Measurements from ENCODE around the gene MAK. TPM values are rescaled to one million over a fixed set of nuclear protein-coding genes. Genes with fewer than 3 reads are reported as not detected.
"Not testable (repeated sequence)": the region's sequence is repeated elsewhere in the genome, so short reads cannot be mapped to it uniquely, and the experiment has no call there.

Gene MAK
- total RNA-seq, 2 donors from 2014 or later, result 0.18 to 0.35 TPM

- Mint-ChIP-seq H3K4me3 (no peak overlapping the region), H3K27ac (no peak overlapping the region), H3K4me1 (no peaks in the 10 kb centered on the region), H3K9me3 (no peaks in the 10 kb centered on the region), H3K36me3 (ENCODE audit: low read depth) (no peaks in the 10 kb centered on the region), H3K27me3 (ENCODE audit: insufficient read depth) (peaks cover 11% of the 10 kb centered on the region)
- H3K27ac ChIP-seq (ENCODE audit: low read depth, low read length), result no peak overlapping the region
- no peak overlapping the region for H3K4me3 ChIP-seq (ENCODE audit: low read length)
- peaks cover 23% of the 10 kb centered on the region for H3K27me3 ChIP-seq (ENCODE audit: control insufficient read depth, insufficient read depth, low read length, poor library complexity, severe bottlenecking)
- no peaks in the 10 kb centered on the region for H3K36me3 ChIP-seq (ENCODE audit: control insufficient read depth, insufficient read depth, low read length)
- H3K9ac ChIP-seq (ENCODE audit: extremely low read depth, low read length, poor library complexity, severe bottlenecking), result no peak overlapping the region
- H3K9me3 ChIP-seq (ENCODE audit: control insufficient read depth, low read length), result no peaks in the 10 kb centered on the region
- DNase-seq, result no peak
- TF ChIP-seq CTCF (conservative IDR thresholded peaks at IDR 0.05), result no peak
- no peaks in the 10 kb centered on the region for H3K4me1 ChIP-seq (ENCODE audit: control insufficient read depth, insufficient read depth, low read length)
- WGBS, 2 experiments (ENCODE audit: insufficient coverage in 1 of 2, insufficient read length in 1 of 2), result 80 to 82% methylated on average over 1 of the region's 1 CpG
These were observed 35.0 kb upstream of the MAK start for GRCh38 chr6:10873374-10873773.

GRCh38 chr6:10867952-10868351 lies 29.6 kb upstream of the MAK start:
- Histone ChIP-seq H3K27me3 (ENCODE audit: control insufficient read depth, insufficient read depth, low read length, poor library complexity, severe bottlenecking) (no peaks in the 10 kb centered on the region), H3K36me3 (ENCODE audit: control insufficient read depth, insufficient read depth, low read length) (no peaks in the 10 kb centered on the region), H3K9me3 (ENCODE audit: control insufficient read depth, low read length) (no peaks in the 10 kb centered on the region), H3K4me1 (ENCODE audit: control insufficient read depth, insufficient read depth, low read length) (no peaks in the 10 kb centered on the region), H3K4me3 (ENCODE audit: low read length) (no peak overlapping the region), H3K27ac (ENCODE audit: low read depth, low read length) (no peak overlapping the region), H3K9ac (ENCODE audit: extremely low read depth, low read length, poor library complexity, severe bottlenecking) (no peak overlapping the region)
- 88 to 90% methylated on average over 2 to 3 of the region's 3 CpGs for WGBS, 2 experiments (ENCODE audit: insufficient coverage in 1 of 2, insufficient read length in 1 of 2)
- no peaks in the 10 kb centered on the region for H3K4me1 Mint-ChIP-seq
- H3K9me3 Mint-ChIP-seq, result no peaks in the 10 kb centered on the region
- no peak overlapping the region for H3K27ac Mint-ChIP-seq
- no peak for TF ChIP-seq CTCF (conservative IDR thresholded peaks at IDR 0.05)
- H3K36me3 Mint-ChIP-seq (ENCODE audit: low read depth), result no peaks in the 10 kb centered on the region
- no peak overlapping the region for H3K4me3 Mint-ChIP-seq
- H3K27me3 Mint-ChIP-seq (ENCODE audit: insufficient read depth), result no peaks in the 10 kb centered on the region
- DNase-seq, result no peak

- not testable (repeated sequence) for H3K9me3 Mint-ChIP-seq; H3K9ac ChIP-seq (ENCODE audit: extremely low read depth, low read length, poor library complexity, severe bottlenecking); H3K4me1 ChIP-seq (ENCODE audit: control insufficient read depth, insufficient read depth, low read length); H3K9me3 ChIP-seq (ENCODE audit: control insufficient read depth, low read length); H3K36me3 ChIP-seq (ENCODE audit: control insufficient read depth, insufficient read depth, low read length); H3K27me3 Mint-ChIP-seq (ENCODE audit: insufficient read depth); H3K4me3 ChIP-seq (ENCODE audit: low read length); H3K4me1 Mint-ChIP-seq; H3K4me3 Mint-ChIP-seq; H3K36me3 Mint-ChIP-seq (ENCODE audit: low read depth); DNase-seq; H3K27ac ChIP-seq (ENCODE audit: low read depth, low read length); H3K27ac Mint-ChIP-seq; H3K27me3 ChIP-seq (ENCODE audit: control insufficient read depth, insufficient read depth, low read length, poor library complexity, severe bottlenecking)
- WGBS, 2 experiments (ENCODE audit: insufficient coverage in 1 of 2, insufficient read length in 1 of 2), result 86% methylated on average over 3 of the region's 3 CpGs; no CpG with 5 or more reads in 1 of the 2 experiments
These were observed 28.4 kb upstream of the MAK start for GRCh38 chr6:10866709-10867108.

GRCh38 chr6:10863031-10863430 lies 24.7 kb upstream of the MAK start:
- not testable (repeated sequence) for H3K9ac ChIP-seq (ENCODE audit: extremely low read depth, low read length, poor library complexity, severe bottlenecking); H3K27me3 Mint-ChIP-seq (ENCODE audit: insufficient read depth); H3K4me1 Mint-ChIP-seq; H3K27ac ChIP-seq (ENCODE audit: low read depth, low read length); H3K27me3 ChIP-seq (ENCODE audit: control insufficient read depth, insufficient read depth, low read length, poor library complexity, severe bottlenecking); H3K4me1 ChIP-seq (ENCODE audit: control insufficient read depth, insufficient read depth, low read length); H3K4me3 Mint-ChIP-seq; H3K9me3 ChIP-seq (ENCODE audit: control insufficient read depth, low read length); H3K9me3 Mint-ChIP-seq; DNase-seq; H3K4me3 ChIP-seq (ENCODE audit: low read length); H3K36me3 Mint-ChIP-seq (ENCODE audit: low read depth); H3K36me3 ChIP-seq (ENCODE audit: control insufficient read depth, insufficient read depth, low read length); H3K27ac Mint-ChIP-seq
- 94% methylated on average over 6 to 7 of the region's 7 CpGs for WGBS, 2 experiments (ENCODE audit: insufficient coverage in 1 of 2, insufficient read length in 1 of 2)
